GM21381 (cell line): ENCODE measurements around the gene CARF.
"Not testable (repeated sequence)": the region's sequence is repeated elsewhere in the genome, so short reads cannot be mapped to it uniquely, and the experiment has no call there.

ENCODE experiments used
- ATAC-seq: cut with Tn5 transposase; IDR thresholded peaks from one replicate; pipeline ENCODE4 v1.9.1; 2021; ENCODE audit warnings: mild to moderate bottlenecking, moderate library complexity; ENCODE audit not compliant: unreplicated experiment

Gene CARF

GRCh38 chr2:202934456-202934855 is 22.4 kb downstream of the CARF start:
- no peak for ATAC-seq

GRCh38 chr2:202938960-202939359 is 26.9 kb downstream of the CARF start:
- ATAC-seq = no peak

- ATAC-seq = no peak
Observed at GRCh38 chr2:202941771-202942170, 29.7 kb downstream of the CARF start.

GRCh38 chr2:202944408-202944807 is 32.3 kb downstream of the CARF start:
- ATAC-seq = no peak

- ATAC-seq = no peak
Observed at GRCh38 chr2:202944816-202945215, 32.7 kb downstream of the CARF start.

GRCh38 chr2:202945497-202945896 is 33.4 kb downstream of the CARF start:
- no peak for ATAC-seq

- not testable (repeated sequence) for ATAC-seq
Observed at GRCh38 chr2:202949333-202949732, 37.3 kb downstream of the CARF start.

GRCh38 chr2:202950592-202950991 is 38.5 kb downstream of the CARF start:
- no peak for ATAC-seq

- ATAC-seq = no peak
Observed at GRCh38 chr2:202960524-202960923, 48.4 kb downstream of the CARF start.

GRCh38 chr2:202963712-202964111 is 51.6 kb downstream of the CARF start:
- no peak for ATAC-seq

GRCh38 chr2:202965810-202966460 is 53.9 kb downstream of the CARF start:
- peak; percentile 89 for ATAC-seq

- not testable (repeated sequence) for ATAC-seq
Observed at GRCh38 chr2:202969404-202969803, 57.3 kb downstream of the CARF start.

- no peak for ATAC-seq
Observed at GRCh38 chr2:202976809-202977208, 64.7 kb downstream of the CARF start.

- no peak for ATAC-seq
Observed at GRCh38 chr2:202982779-202983491, 70.9 kb downstream of the CARF start.

GRCh38 chr2:202989749-202990148 is 77.7 kb downstream of the CARF start:
- ATAC-seq = no peak

- no peak for ATAC-seq
Observed at GRCh38 chr2:202990501-202990900, 78.4 kb downstream of the CARF start.

- not testable (repeated sequence) for ATAC-seq
Observed at GRCh38 chr2:202997113-202997512, 85.0 kb downstream of the CARF start.

- no peak for ATAC-seq
Observed at GRCh38 chr2:203002054-203002821, 90.2 kb downstream of the CARF start.

- ATAC-seq = no peak
Observed at GRCh38 chr2:203003716-203004115, 91.6 kb downstream of the CARF start.

GRCh38 chr2:203014456-203015199 is 102.6 kb downstream of the CARF start, which contains the start of gene NBEAL1:
Gene NBEAL1, plus strand, starts transcription at chr2:203014875. Its CDS starts 1,510 bp downstream, at chr2:203016385.
- ATAC-seq = peak; percentile 97

- no peak for ATAC-seq
Observed at GRCh38 chr2:203016716-203017115, 104.6 kb downstream of the CARF start.
